ENCODE results near the gene GBX2. TPM values are rescaled to one million over a fixed set of nuclear protein-coding genes. Genes with fewer than 3 reads are reported as not detected.

GBX2 gene
- total RNA-seq, 3 donors from 2014 or later = not detected

Other genes starting within 250 kb of the GBX2 start
- gene ASB18, start 96.0 kb upstream of the GBX2 start, total RNA-seq = not detected

Data from activated T-cell treated with anti-CD3 and anti-CD28 coated beads, Interleukin-2, amount 50 U/mL, for 4 hours (primary cell).